HG03196 (cell line): Measurements from ENCODE around the gene EIF5AL1.
A peak's percentile ranks its signal among the peaks of the same experiment; 100 is the strongest.
"Not testable (repeated sequence)": the region's sequence is repeated elsewhere in the genome, so short reads cannot be mapped to it uniquely, and the experiment has no call there.

ENCODE experiments used
- ATAC-seq: cut with Tn5 transposase; IDR thresholded peaks from one replicate; pipeline ENCODE4 v1.9.1; 2021; ENCODE audit not compliant: unreplicated experiment

The EIF5AL1 gene

DNA sequence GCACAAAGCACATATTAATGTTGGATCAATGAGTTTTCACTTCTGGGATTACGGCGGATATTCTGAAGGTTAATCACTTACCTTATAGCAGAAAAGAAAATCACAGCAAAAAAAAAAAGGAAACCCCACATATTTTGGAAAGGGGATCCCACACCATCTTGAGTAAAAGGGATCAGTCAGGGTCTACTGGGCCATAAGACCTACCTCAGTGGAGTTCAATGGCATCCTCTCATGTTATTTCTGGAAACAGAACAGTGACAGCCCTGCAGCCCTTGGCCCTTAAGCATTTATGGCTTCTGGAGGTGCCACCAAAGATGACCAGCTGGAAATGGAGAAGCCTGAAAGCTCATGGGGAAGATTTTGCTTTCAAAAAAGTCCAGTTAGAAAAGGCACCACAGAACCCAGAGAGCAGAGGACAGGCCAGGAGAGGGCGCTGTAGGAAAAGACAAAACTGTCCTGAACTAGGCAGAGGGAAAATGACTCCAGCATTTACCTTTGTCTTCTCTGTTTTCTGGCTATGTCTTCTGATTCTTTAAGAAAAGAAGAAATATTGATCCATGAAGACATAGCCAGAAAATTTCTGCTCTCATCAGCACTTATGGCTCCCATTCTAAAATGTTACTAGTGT, 2.9 kb upstream of the EIF5AL1 start:
- not testable (repeated sequence) for ATAC-seq

DNA sequence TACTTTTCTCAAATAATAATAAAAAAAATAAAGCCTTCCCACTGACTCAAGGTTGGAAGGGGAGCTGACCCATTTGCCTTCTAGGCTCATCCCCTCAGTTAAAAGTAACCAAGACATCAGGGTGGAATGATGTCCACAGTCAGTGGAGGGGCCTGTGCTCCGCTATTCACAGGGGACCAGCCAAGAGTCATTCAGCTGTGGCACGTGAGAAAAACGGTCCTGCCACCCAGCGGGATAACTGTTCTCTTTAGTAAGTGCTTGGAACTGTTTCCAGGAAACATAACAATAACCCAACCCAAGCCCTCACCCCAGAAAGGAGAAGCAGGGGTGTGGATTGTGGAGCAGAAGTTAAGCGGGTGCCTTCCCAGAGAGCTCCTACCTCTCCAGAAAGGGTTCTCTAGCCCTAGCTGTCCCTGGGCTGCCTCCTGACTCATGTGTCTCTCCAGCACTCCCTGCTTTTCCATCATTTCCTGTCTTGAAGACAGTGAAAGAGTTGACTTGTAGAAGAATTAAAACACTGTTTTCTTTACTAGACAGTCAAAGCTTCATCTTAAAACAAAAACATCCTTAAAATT, 2.3 kb upstream of the EIF5AL1 start:
- ATAC-seq: not testable (repeated sequence)

DNA sequence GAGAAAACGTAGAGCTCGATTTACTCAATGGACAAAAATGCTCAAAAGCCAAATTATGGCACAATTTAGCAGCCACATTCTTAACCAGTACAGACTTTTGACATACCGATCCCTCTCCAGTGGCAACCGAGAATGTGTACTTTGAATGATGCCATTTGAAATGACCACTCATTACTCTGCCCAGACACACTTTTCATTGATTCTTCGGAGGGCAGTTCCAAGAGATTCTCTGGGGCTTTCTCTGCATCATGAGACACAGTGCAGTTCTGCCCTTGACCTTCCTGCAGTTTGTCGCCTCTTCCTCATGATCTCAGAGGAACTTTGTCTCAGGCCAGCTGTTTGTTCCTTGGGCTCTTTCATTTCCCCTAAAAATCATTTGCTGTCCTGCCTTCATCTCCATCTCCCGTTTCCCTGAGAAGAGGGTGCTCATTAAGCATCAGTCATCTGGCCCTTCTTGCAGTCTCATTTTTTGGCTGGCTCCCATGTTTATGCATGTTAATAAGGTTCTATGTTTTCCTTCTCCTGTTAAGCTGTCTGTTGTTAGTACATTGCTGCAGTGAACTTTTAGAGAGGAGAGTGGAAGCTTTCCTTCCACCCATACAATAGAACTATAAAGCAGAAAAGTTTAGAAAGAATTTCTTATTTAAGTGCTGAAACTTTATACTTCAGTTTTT, 4.3 kb downstream of the EIF5AL1 start:
- ATAC-seq: not testable (repeated sequence)

DNA sequence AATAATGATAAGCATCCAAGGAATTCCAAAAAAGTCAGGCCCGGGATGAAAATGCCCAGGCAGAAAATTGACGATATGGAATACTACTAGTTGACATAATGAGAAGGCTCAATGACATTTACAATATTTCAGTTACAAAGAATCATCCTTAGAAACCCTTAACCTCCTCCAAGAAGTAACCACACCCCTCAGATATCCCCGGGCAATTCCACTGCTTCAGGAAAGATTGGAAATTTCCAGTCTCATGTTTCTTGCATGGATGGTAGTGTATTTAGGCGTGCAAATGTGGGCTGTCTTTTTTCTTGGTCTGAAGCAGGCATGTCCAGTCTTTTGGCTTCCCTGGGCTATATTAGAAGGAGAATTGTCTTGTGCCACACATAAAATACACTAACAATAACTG, 5.2 kb downstream of the EIF5AL1 start:
- ATAC-seq: not testable (repeated sequence)

DNA sequence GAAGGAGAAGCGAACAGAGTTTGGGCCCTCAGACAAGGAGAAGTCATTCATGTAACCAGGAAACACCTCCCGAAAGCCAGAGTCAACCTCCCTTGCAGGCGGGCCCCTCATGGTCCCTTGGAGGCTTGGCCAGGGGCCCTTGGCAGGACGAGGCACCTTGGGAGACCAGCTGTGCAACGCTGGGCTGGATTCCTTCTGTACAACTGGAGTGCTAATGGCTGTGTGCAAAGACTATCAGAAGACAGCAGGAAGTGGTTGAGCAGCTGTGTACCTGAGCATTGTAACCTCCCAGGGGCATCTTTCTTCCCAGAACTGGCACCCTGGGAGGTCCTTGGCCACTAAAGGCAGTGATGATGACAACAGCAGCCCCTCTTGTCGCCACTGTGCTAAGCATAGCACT, 9.4 kb downstream of the EIF5AL1 start:
- not testable (repeated sequence) for ATAC-seq

DNA sequence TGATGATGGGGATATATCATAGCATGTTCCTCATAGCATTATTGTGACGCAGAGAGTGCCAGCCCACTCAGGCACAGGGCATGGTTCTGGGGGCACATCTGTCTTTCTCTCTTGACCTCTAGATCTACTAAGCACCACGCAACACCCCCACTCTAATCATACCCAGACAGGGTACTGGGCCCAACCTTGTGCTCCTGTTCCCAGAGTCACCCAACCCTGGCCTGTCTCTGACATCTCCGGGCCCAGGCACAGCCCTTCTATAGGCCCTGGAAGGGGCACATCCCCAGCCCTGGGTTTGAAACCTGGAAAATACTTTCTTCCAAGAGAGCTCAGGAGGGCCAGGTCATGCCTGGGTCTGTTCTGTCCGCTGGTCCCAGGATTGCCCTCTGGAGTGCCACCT, 10.1 kb downstream of the EIF5AL1 start:
- not testable (repeated sequence) for ATAC-seq

- not testable (repeated sequence) for ATAC-seq
Measured at GRCh38 chr10:79523157-79523853, 11.0 kb downstream of the EIF5AL1 start.

DNA sequence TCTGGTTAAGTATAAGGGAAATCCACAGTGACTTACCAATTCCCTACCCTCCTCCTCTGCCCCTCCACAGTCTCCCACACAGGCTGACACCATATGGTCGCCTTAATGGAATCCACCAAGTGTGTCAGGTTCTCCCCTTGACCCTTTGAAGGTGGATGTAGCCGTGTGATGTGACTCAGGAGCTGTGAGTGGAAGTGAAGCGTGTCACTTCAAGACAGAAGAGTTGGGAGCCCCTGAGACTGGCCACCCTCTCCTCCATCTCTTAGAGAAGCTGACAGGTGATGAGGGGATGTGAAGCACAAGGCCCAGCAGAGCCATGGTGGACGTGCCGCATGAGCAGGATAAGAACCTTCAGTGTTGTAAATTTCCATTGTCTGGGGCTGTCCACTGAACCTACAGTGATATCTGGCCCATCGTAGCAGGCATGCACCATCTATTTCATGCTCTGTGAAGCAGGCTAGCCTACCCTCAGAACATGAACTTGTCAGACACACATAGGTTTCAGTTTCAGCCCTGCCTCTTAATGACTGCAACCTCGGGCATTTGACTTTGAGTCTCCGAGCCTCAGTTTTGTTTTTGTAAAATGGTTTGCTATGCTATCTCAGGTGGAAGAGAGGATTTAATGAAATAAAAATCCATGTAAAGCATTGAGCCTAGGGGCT, 12.8 kb downstream of the EIF5AL1 start:
- peak; percentile 88 for ATAC-seq

- ATAC-seq: not testable (repeated sequence)
Measured at GRCh38 chr10:79528261-79528660, 15.9 kb downstream of the EIF5AL1 start.

- ATAC-seq: not testable (repeated sequence)
Measured at GRCh38 chr10:79533142-79533902, 21.0 kb downstream of the EIF5AL1 start.

DNA sequence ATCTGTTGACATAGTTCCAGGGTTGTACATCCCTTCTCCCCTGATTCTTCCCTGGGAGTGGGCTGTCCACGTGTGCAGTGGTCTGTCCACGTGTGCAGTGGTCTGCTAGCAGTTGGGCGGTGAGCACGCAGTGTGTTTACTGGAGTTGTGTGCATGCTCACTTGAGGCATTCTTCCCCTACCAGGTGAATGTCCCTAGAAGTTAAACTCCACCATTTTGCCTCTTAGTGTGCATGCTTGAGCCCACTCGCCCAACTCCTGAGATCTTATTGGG, 21.5 kb downstream of the EIF5AL1 start:
- not testable (repeated sequence) for ATAC-seq

DNA sequence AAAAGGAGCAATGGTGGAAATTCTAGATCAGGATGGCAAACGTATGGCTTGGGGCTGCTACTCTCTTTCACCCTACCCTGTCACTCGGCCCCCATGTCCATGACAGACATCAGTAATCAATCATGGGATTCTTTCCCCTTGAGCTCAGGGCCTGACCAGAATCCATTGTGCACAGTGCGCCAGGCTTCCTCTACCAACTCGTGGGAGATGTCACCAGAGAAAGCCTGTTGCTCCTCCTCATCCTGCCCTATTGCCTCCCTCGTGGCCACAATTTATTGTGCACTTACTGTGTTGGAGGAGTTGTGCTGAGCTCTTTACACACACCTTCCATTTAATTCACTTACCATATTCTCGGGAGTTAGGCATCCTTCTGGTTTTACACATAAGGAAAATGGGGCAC, 26.0 kb downstream of the EIF5AL1 start:
- not testable (repeated sequence) for ATAC-seq

- peak; percentile 88 for ATAC-seq
Measured at GRCh38 chr10:79540930-79541329, 28.6 kb downstream of the EIF5AL1 start.

- ATAC-seq: no peak
Measured at GRCh38 chr10:79542626-79543025, 30.3 kb downstream of the EIF5AL1 start.

DNA sequence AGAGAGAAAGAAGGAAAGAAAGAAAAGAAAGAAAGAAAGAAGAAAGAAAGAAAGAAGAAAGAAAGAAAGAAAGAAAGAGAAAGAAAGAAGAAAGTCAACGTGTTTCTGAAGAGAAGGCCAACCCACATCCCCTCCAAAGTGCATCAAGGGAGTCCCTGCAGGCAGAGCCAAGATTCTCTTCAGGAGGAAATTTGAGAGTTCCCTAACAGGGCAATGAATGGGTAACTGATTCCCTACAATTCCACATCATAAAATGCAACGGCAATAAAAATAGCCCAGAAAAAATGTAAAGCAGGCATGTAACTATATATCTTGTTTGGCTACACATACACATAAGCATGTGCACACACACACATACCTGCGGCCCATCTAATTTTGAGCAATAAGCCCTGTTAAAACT, 32.1 kb downstream of the EIF5AL1 start:
- ATAC-seq: not testable (repeated sequence)

DNA sequence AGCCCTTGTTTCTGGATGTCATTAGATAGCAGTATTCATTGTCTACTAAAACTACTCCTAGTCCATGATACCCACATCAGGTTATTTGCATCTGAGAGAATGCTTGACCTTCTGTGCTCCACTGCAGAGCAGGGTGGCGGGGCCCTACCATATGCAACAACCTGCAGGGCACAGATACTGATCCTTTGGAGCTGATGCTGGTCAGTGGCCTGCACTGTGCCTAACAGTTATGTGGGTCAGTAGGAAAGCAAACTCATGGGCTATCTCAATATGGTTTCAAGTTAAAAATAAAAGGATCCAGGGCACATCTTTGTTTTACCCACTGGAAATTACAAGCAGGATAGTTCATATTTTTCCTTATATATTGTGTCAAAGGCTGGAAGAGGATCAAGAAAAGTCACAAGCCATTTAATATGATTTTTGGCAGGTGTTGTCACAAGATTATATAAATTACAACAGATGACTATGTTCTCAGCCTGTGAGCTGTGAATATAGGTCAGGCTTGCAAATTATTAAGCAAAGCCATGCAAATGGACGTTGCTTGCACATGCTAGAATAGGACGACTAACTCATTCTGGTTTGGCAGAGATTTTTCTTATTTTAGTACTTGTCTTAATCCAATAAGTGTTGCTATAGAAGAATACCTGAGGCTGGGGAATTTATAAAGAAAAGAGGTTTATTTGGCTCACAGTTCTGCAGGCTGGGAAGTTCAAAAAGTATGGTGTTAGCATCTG, 32.8 kb downstream of the EIF5AL1 start:
- ATAC-seq: not testable (repeated sequence)

- not testable (repeated sequence) for ATAC-seq
Measured at GRCh38 chr10:79547128-79547527, 34.8 kb downstream of the EIF5AL1 start.

DNA sequence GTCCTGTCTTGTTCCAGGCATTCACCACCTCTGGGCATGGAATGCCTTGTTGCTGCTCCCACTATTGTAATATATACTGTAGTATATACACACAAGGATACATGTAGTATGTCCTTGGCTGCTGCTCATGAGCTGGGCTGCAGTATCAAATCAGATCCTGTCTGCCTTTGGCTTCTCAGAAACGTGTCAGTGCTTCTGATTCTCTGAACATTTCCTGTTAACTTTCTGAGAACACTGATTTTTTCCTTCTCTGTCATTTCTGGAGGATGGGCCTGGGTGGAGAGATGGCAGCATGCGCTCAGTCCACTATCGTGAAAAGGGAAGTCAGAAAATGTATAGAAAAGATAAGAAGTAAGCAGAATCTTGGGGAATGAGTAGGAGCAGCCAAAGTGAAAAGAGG, 35.6 kb downstream of the EIF5AL1 start:
- no peak for ATAC-seq

DNA sequence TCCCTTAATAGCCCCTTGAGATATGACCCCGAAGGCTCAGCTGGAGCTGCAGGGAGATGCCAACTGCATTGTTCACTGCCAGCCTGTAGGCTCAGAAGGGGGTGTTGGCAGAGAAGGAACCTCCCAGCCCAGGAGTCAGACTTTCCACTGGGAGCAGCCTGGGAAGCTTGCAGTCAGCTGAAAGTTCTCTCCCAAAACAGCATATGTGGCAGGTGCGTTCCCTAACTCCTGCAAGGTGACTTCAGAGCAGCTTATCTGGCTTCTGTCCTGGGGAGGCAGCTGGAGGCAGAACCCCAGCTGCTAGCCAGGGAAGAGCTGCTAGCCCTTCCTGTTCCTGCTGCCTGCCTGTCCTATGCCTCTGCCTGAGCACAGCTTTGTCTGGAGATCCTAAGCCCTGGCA, 39.8 kb downstream of the EIF5AL1 start:
- no peak for ATAC-seq
